Suprapubic skin (tissue), 4 donors: Measurements from ENCODE around the gene FAM216B. TPM values are rescaled to one million over a fixed set of nuclear protein-coding genes. Genes with fewer than 3 reads are reported as not detected.

ENCODE experiments used
- DNase-seq, 2 donors: peaks; one replicate each; pipeline ENCODE4 v3.0.0-alpha.2; 2019; ENCODE audit warnings: low spot score in 2 of 2
- H3K27ac ChIP-seq: fragments of 200-600 bp; sonication (generic); one replicate; pipeline ENCODE4 v1.5.1; 2019
- H3K27me3 ChIP-seq: fragments of 200-600 bp; sonication (generic); one replicate; pipeline ENCODE4 v1.5.1; 2019
- H3K36me3 ChIP-seq: fragments of 200-600 bp; sonication (generic); one replicate; pipeline ENCODE4 v1.5.1; 2019
- H3K4me1 ChIP-seq: fragments of 200-600 bp; sonication (generic); one replicate; pipeline ENCODE4 v1.5.1; 2019
- H3K4me3 ChIP-seq: fragments of 200-600 bp; sonication (generic); one replicate; pipeline ENCODE4 v1.5.1; 2019; ENCODE audit warnings: mild to moderate bottlenecking
- H3K9me3 ChIP-seq: fragments of 200-600 bp; sonication (generic); one replicate; pipeline ENCODE4 v1.5.1; 2019
- EP300 ChIP-seq: sonication (generic); formaldehyde crosslinking; IDR thresholded peaks from one replicate; pipeline ENCODE4 v1.6.1; 2017; ENCODE audit warnings: antibody characterized with exemption
- POLR2A ChIP-seq, 2 donors: fragments of 450-650 bp; IDR thresholded peaks; one replicate each; pipeline ENCODE4 v1.6.1; 2017; ENCODE audit warnings: antibody characterized with exemption in 2 of 2, mild to moderate bottlenecking in 2 of 2, moderate library complexity in 2 of 2
- POLR2AphosphoS5 ChIP-seq, 3 donors: sonication (generic); formaldehyde crosslinking; IDR thresholded peaks; one replicate each; pipeline ENCODE4 v1.6.1; 2017; ENCODE audit warnings: antibody characterized with exemption in 3 of 3
- WGBS: methylation state at CpG from one replicate; pipeline ENCODE4 v1.1.5; 2018; 5-methylcytosine and 5-hydroxymethylcytosine counted together
- total RNA-seq, 4 donors: library from RNA; depleted of rRNA; stranded (reverse); fragments of >200 nt; gene quantifications; one replicate each; pipeline ENCODE4 v1.1.0, GENCODE V29; 2016
- TF ChIP-seq, protein P1 (sequence below), 2 donors: fragments of 200-600 bp in 1 of 2; fragments of 450-650 bp in 1 of 2; sonication (generic) in 1 of 2; IDR thresholded peaks; one replicate each; pipeline ENCODE4 v1.5.1; 2016 to 2019; ENCODE audit warnings: antibody characterized with exemption in 2 of 2, mild to moderate bottlenecking in 1 of 2, moderate library complexity in 1 of 2

FAM216B gene
- total RNA-seq, 4 donors from 2014 or later, result not detected

DNA sequence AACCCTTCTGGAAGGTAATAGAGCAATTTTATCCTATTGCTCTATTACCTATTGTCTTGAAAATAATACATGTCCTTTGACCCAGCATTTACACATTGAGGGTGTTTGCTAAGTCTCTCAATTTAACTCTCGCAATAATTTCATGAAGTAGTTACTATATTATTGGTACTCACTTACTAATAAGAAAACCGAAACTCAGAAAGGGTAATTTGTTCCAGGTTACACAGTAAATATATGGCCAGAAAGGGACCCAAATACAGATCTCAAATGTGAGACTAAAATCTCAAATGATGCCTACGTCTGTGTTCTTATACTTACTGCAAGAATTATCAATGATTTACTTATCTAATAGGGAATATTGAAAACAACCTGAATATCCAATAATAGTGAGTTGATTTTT lies 29.7 kb upstream of the FAM216B start:
- Histone ChIP-seq H3K27me3 (no peaks in the 10 kb centered on the region), H3K27ac (no peak overlapping the region), H3K4me3 (no peak overlapping the region), H3K4me1 (no peaks in the 10 kb centered on the region), H3K9me3 (no peaks in the 10 kb centered on the region), H3K36me3 (no peaks in the 10 kb centered on the region)
- WGBS, result 88% methylated on average over 3 of the region's 3 CpGs
- TF ChIP-seq EP300, result no peak
- TF ChIP-seq, protein P1, sequence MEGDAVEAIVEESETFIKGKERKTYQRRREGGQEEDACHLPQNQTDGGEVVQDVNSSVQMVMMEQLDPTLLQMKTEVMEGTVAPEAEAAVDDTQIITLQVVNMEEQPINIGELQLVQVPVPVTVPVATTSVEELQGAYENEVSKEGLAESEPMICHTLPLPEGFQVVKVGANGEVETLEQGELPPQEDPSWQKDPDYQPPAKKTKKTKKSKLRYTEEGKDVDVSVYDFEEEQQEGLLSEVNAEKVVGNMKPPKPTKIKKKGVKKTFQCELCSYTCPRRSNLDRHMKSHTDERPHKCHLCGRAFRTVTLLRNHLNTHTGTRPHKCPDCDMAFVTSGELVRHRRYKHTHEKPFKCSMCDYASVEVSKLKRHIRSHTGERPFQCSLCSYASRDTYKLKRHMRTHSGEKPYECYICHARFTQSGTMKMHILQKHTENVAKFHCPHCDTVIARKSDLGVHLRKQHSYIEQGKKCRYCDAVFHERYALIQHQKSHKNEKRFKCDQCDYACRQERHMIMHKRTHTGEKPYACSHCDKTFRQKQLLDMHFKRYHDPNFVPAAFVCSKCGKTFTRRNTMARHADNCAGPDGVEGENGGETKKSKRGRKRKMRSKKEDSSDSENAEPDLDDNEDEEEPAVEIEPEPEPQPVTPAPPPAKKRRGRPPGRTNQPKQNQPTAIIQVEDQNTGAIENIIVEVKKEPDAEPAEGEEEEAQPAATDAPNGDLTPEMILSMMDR (IDR thresholded peaks at IDR 0.05), result no peak
- TF ChIP-seq POLR2A (IDR thresholded peaks at IDR 0.05), result no peak
- no peak for TF ChIP-seq POLR2AphosphoS5 (IDR thresholded peaks at IDR 0.05)
- no peak for DNase-seq

DNA sequence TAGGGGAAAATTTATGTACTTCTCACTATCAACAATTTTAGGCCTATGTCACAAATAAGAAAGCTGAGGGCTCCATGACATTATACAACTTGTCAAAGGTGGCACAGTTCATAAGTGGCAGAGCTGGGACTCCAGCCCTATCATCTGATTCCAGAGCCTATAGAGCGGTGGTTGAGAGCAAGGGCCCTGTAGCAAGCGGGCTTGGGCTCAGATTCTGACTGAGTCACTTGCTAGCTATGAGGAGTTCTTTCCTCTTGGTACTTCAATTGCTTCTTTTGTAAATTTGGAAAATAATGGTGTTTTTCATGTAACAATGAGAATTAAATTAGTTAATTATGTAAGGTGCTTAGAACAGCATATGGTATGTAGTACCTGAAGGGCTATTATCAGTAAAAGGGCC lies 28.7 kb upstream of the FAM216B start:
- 100% methylated on average over 2 of the region's 2 CpGs for WGBS
- H3K36me3 ChIP-seq, result no peaks in the 10 kb centered on the region
- no peak for DNase-seq
- no peaks in the 10 kb centered on the region for H3K27me3 ChIP-seq
- H3K9me3 ChIP-seq, result no peaks in the 10 kb centered on the region
- H3K4me3 ChIP-seq, result no peak overlapping the region
- no peak overlapping the region for H3K27ac ChIP-seq
- TF ChIP-seq POLR2AphosphoS5 (IDR thresholded peaks at IDR 0.05), result no peak
- no peak for TF ChIP-seq EP300
- TF ChIP-seq POLR2A (IDR thresholded peaks at IDR 0.05), result no peak
- TF ChIP-seq, protein P1 (IDR thresholded peaks at IDR 0.05), result no peak
- no peaks in the 10 kb centered on the region for H3K4me1 ChIP-seq

DNA sequence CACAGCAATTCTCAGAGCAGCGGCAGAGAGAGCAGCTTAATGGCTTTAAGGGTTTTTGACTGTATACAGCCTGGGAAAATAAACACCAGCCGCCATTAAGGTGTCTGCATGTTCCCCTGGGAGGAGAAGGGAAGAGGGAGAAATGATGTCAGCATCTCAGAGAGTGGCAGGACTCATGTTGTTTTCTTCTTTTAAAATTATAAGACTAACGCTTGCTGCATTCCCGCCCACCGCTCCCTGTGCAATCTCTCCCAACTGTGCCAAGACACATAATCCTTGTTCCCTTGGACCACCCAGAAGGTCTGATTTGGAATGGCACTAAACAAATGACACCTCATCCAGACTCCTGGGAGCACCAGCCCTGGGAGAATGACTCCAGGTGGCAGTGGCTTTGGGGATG lies 27.7 kb upstream of the FAM216B start:
- Histone ChIP-seq H3K4me1 (no peaks in the 10 kb centered on the region), H3K27ac (no peak overlapping the region), H3K36me3 (no peaks in the 10 kb centered on the region), H3K4me3 (no peak overlapping the region), H3K9me3 (no peaks in the 10 kb centered on the region), H3K27me3 (no peaks in the 10 kb centered on the region)
- no peak for DNase-seq
- WGBS, result 71% methylated on average over 5 of the region's 5 CpGs
- no peak for TF ChIP-seq POLR2A (IDR thresholded peaks at IDR 0.05)
- TF ChIP-seq, protein P1 (IDR thresholded peaks at IDR 0.05), result no peak
- no peak for TF ChIP-seq EP300
- TF ChIP-seq POLR2AphosphoS5 (IDR thresholded peaks at IDR 0.05), result no peak

DNA sequence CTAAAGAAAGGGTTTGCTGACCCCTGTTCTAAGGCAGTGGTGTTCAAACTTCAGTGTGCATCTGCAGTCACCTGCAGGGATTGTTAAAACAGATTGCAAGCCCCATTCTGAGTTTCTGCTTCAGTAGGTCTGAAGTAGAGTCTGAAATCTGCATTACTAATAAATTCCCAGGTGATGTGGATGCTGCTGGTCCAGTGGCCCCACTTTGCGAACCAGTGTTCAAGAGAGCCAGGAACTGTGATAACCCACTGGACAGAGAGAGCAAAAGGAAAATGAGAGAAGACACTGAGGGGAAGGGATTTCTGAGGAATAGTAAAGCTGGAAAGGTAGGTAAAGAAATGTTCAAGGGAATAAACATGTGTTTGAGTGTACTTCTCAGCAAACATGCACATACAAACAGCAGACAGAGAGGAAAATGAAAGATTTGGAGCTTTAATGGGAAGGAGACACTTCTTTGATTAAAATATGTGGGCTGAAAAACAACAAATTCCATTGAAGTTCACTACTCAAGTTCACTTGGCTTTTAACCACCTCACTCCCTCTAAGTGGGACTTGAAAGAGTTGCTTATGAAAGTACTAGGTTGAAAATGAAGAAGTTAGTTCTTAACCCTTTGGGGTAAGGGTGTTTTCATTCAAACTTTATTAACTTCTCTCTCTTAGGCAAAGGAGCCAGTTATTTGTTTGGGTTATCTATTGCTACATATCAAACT lies 26.4 kb upstream of the FAM216B start:
- DNase-seq, result no peak
- no peaks in the 10 kb centered on the region for H3K9me3 ChIP-seq
- H3K4me3 ChIP-seq, result no peak overlapping the region
- 96% methylated on average over 1 of the region's 1 CpG for WGBS
- no peaks in the 10 kb centered on the region for H3K4me1 ChIP-seq
- no peak overlapping the region for H3K27ac ChIP-seq
- H3K27me3 ChIP-seq, result no peaks in the 10 kb centered on the region
- H3K36me3 ChIP-seq, result no peaks in the 10 kb centered on the region
- TF ChIP-seq, protein P1 (IDR thresholded peaks at IDR 0.05), result no peak
- no peak for TF ChIP-seq EP300
- no peak for TF ChIP-seq POLR2A (IDR thresholded peaks at IDR 0.05)
- TF ChIP-seq POLR2AphosphoS5 (IDR thresholded peaks at IDR 0.05), result no peak

DNA sequence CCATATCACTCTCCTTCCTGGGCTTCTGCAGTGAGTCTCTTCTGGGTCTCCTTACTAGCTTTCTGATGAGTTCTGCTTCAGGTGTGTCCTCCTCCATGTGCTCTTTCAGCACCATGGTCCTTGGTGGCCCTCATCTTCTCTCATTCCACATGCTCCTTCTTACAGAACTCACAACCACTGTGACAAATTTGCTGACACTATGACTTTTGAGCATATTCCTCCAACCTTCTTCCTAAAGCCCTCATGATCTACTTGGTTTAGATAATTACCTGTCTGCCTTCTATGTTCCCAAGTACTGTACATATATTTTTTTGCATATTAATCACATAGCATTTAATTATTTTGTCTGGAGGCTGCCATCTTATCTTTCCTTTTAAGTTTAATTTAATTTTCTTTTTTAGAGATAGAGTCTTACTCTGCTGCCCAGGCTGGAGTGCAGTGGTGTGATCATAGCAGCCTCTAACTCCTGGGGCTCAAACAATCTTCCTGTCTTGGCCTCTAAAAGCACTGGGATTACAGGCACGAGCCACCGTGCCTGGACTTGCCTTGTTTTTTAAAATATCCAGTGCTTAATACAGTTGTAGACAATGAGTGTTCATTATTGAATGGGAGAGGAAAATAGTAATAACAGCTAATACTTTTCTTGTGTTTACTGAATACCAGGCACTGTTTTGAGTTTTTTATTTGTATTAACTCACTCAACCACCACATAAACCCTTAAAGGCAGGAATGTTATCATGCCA lies 23.5 kb upstream of the FAM216B start:
- WGBS, result 79% methylated on average over 2 of the region's 2 CpGs
- no peak for TF ChIP-seq EP300
- no peak for TF ChIP-seq POLR2A (IDR thresholded peaks at IDR 0.05)
- TF ChIP-seq, protein P1 (IDR thresholded peaks at IDR 0.05), result no peak
- TF ChIP-seq POLR2AphosphoS5 (IDR thresholded peaks at IDR 0.05), result no peak
- Histone ChIP-seq H3K36me3 (no peaks in the 10 kb centered on the region), H3K27ac (no peak overlapping the region), H3K4me3 (no peak overlapping the region), H3K27me3 (no peaks in the 10 kb centered on the region), H3K9me3 (no peaks in the 10 kb centered on the region), H3K4me1 (no peaks in the 10 kb centered on the region)
- DNase-seq, result no peak
